H1 (cell line): Measurements from ENCODE around the gene INPP5K.

ENCODE experiments used
- CTCF ChIP-seq, 3 experiments: IDR thresholded peaks; 1 replicate in 2 of 3; 2 replicates in 1 of 3; pipeline versions ENCODE4 v1.5.1 to v1.6.1; 2011; ENCODE audit warnings: low read length in 3 of 3, mild to moderate bottlenecking in 3 of 3, inconsistent platforms in 2 of 3, low read depth in 1 of 3, moderate library complexity in 1 of 3; ENCODE audit not compliant: insufficient read depth in 1 of 3; ENCODE audit errors: control extremely low read depth in 1 of 3
- PHF8 ChIP-seq: fragments of 200-600 bp; sonication (generic); conservative IDR thresholded peaks from 2 replicates; pipeline ENCODE4 v1.7.1; 2012; ENCODE audit warnings: low read depth, mild to moderate bottlenecking, inconsistent platforms, low read length, moderate library complexity
- POLR2A ChIP-seq, 2 experiments: IDR thresholded peaks; 1 replicate in 1 of 2; 2 replicates in 1 of 2; pipeline ENCODE4 v1.6.1; 2011; ENCODE audit warnings: low read depth in 2 of 2, low read length in 2 of 2, mild to moderate bottlenecking in 2 of 2; ENCODE audit errors: control extremely low read depth in 1 of 2
- TAF1 ChIP-seq: IDR thresholded peaks from 2 replicates; pipeline ENCODE4 v1.6.1; 2011; ENCODE audit warnings: mild to moderate bottlenecking, low read depth, low read length

DNA sequence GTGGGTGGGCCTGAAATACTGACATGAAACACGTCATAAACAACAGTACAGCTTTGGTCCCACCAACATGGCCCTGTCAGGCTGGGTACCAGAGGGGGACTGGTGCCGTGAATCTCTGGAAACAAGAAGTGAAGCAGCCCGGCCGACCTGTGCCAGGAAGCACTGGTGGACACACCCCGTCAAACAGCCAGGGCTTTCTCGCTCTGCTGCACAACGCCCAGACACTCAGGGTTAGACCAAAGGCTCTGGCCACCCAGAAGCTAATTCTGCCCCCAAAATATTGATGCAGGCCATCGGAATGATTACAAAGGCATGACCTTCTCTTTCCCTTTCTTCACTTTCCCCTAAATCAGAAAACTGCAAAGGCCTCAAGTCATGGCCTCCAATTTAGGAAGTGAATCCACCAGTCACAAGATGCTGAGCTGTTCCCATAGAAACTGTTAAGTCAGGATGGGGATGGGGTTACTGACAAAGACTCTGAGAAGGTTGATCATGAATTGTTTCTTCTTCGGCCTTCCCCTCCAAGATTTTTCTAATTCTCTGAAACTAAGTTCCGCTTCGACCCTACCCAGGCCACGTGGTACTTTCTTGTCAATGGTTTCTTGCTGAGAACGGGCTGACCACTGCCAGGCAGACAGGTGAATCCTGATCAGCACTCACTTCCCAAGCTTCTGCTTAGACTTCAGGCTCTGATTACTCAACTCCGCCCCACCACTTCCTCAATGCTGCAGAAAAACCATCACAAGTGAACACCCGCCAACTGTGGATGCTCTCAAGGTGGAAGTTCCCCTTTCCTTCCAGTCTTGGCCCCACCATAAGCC lies 39.4 kb upstream of the INPP5K start:
- TF ChIP-seq CTCF (IDR thresholded peaks at IDR 0.05; ENCODE audit: control extremely low read depth in 1 of 3, insufficient read depth in 1 of 3, low read depth in 1 of 3, low read length in 3 of 3) (no peak), POLR2A (IDR thresholded peaks at IDR 0.05; ENCODE audit: control extremely low read depth in 1 of 2, low read depth in 2 of 2, low read length in 2 of 2) (no peak), PHF8 (no peak), TAF1 (no peak)
